ENCODE results near the gene RNF123.

DNA sequence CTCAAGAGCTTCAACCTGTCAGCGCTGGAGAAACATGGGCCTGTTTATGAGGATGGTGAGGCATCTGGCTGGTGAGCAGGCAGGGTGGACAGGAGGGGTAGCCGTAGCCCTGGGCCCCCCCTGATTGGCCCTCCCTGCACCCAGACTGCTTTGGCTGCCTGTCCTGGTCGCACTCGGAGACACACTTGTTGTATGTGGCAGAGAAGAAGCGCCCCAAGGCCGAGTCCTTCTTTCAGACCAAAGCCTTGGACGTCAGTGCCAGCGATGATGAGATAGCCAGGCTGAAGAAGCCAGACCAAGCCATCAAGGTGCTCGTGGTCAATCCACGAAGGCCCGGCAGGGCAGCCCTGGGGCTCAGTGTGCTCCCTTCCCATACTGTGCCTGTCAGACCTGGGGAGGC lies 13.4 kb upstream of the RNF123 start:
- TF ChIP-seq POLR2A (IDR thresholded peaks at IDR 0.05; ENCODE audit: low read depth) (no peak), POLR2AphosphoS5 (IDR thresholded peaks at IDR 0.05) (no peak), EP300 (IDR thresholded peaks at IDR 0.05) (no peak)
- TF ChIP-seq, protein P1, sequence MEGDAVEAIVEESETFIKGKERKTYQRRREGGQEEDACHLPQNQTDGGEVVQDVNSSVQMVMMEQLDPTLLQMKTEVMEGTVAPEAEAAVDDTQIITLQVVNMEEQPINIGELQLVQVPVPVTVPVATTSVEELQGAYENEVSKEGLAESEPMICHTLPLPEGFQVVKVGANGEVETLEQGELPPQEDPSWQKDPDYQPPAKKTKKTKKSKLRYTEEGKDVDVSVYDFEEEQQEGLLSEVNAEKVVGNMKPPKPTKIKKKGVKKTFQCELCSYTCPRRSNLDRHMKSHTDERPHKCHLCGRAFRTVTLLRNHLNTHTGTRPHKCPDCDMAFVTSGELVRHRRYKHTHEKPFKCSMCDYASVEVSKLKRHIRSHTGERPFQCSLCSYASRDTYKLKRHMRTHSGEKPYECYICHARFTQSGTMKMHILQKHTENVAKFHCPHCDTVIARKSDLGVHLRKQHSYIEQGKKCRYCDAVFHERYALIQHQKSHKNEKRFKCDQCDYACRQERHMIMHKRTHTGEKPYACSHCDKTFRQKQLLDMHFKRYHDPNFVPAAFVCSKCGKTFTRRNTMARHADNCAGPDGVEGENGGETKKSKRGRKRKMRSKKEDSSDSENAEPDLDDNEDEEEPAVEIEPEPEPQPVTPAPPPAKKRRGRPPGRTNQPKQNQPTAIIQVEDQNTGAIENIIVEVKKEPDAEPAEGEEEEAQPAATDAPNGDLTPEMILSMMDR (IDR thresholded peaks at IDR 0.05), result no peak

Data from esophagus muscularis mucosa (tissue), 4 donors.